GM23338 (cell line): Measurements from ENCODE around the gene TIRAP. TPM values are rescaled to one million over a fixed set of nuclear protein-coding genes. Genes with fewer than 3 reads are reported as not detected.

Experiments used
- ATAC-seq: fragments of 200-7000 bp; cut with Tn5 transposase; 3 replicates; pipeline ENCODE4 v1.9.1; 2020
- DNase-seq: peaks from one replicate; pipeline ENCODE4 v3.0.0-alpha.2; 2015; ENCODE audit warnings: low spot score
- H2AFZ ChIP-seq: fragments of 200-600 bp; sonication (generic); 2 replicates; pipeline ENCODE4 v1.8.0; 2016; ENCODE audit warnings: antibody characterized with exemption, mild to moderate bottlenecking, moderate library complexity
- H3F3A ChIP-seq: fragments of 200-600 bp; sonication (generic); replicated peaks from 2 replicates; pipeline ENCODE4 v1.8.0; 2017; ENCODE audit warnings: antibody characterized with exemption, mixed run types, low read depth
- H3K27ac ChIP-seq: fragments of 200-600 bp; sonication (generic); 2 replicates; pipeline ENCODE4 v1.6.1; 2016; ENCODE audit warnings: low read depth
- H3K27me3 ChIP-seq: fragments of 200-600 bp; sonication (generic); 2 replicates; pipeline ENCODE4 v1.8.0; 2016; ENCODE audit warnings: mild to moderate bottlenecking, mixed run types, moderate library complexity; ENCODE audit not compliant: insufficient read depth
- H3K36me3 ChIP-seq: fragments of 200-600 bp; sonication (generic); 2 replicates; pipeline ENCODE4 v1.8.0; 2016; ENCODE audit warnings: mild to moderate bottlenecking; ENCODE audit not compliant: insufficient read depth
- H3K4me1 ChIP-seq: fragments of 200-600 bp; sonication (generic); 2 replicates; pipeline ENCODE4 v1.8.0; 2016; ENCODE audit warnings: mild to moderate bottlenecking, moderate library complexity; ENCODE audit not compliant: insufficient read depth
- H3K4me2 ChIP-seq: fragments of 200-600 bp; sonication (generic); 2 replicates; pipeline ENCODE4 v1.7.1; 2017; ENCODE audit warnings: mixed run types
- H3K4me3 ChIP-seq: fragments of 200-600 bp; sonication (generic); 2 replicates; pipeline ENCODE4 v1.6.1; 2016; ENCODE audit warnings: mixed run types
- H3K79me2 ChIP-seq: fragments of 200-600 bp; sonication (generic); replicated peaks from 2 replicates; pipeline ENCODE4 v1.8.0; 2017; ENCODE audit warnings: mild to moderate bottlenecking; ENCODE audit not compliant: insufficient read depth
- H3K9me2 ChIP-seq: fragments of 200-600 bp; sonication (generic); 2 replicates; pipeline ENCODE4 v1.8.0; 2017; ENCODE audit not compliant: insufficient read depth
- H4K20me1 ChIP-seq: fragments of 200-600 bp; sonication (generic); replicated peaks from 2 replicates; pipeline ENCODE4 v1.8.0; 2017; ENCODE audit warnings: mild to moderate bottlenecking; ENCODE audit not compliant: insufficient read depth
- H3K27ac Mint-ChIP-seq: 2 replicates; pipeline ENCODE4 v1.8.0; 2020; ENCODE audit warnings: inconsistent platforms, mild to moderate bottlenecking, moderate library complexity, mixed read lengths
- H3K27me3 Mint-ChIP-seq: 3 replicates; pipeline ENCODE4 v1.8.0; 2022; ENCODE audit warnings: low read depth, mild to moderate bottlenecking, moderate library complexity, mixed read lengths, inconsistent platforms; ENCODE audit not compliant: insufficient read depth, poor library complexity
- H3K36me3 Mint-ChIP-seq: 3 replicates; pipeline ENCODE4 v1.8.0; 2021; ENCODE audit warnings: low read depth, mild to moderate bottlenecking, inconsistent platforms, moderate library complexity, mixed read lengths
- H3K4me1 Mint-ChIP-seq: 3 replicates; pipeline ENCODE4 v1.8.0; 2020; ENCODE audit warnings: mild to moderate bottlenecking, inconsistent platforms, mixed read lengths
- H3K4me3 Mint-ChIP-seq: 3 replicates; pipeline ENCODE4 v1.8.0; 2021; ENCODE audit warnings: moderate library complexity, mild to moderate bottlenecking, inconsistent platforms, mixed read lengths
- H3K9me3 Mint-ChIP-seq: 3 replicates; pipeline ENCODE4 v1.8.0; 2020; ENCODE audit warnings: moderate library complexity, mild to moderate bottlenecking, inconsistent platforms, mixed read lengths
- CREB1 ChIP-seq: fragments of 250-450 bp; sonication (Bioruptor Pico); IDR thresholded peaks from 2 replicates; pipeline ENCODE4 v1.5.0; 2020; ENCODE audit warnings: low read depth, mild to moderate bottlenecking, moderate library complexity
- ETS1 ChIP-seq: IDR thresholded peaks from 2 replicates; pipeline ENCODE4 v1.6.1; 2016; ENCODE audit warnings: antibody characterized with exemption
- EZH2 ChIP-seq: fragments of 200-600 bp; sonication (generic); IDR thresholded peaks from one replicate; pipeline ENCODE4 v1.8.0; 2017; ENCODE audit warnings: antibody characterized with exemption, mild to moderate bottlenecking, low read depth; ENCODE audit not compliant: unreplicated experiment
- EZH2phosphoT487 ChIP-seq: fragments of 200-600 bp; sonication (generic); IDR thresholded peaks from one replicate; pipeline ENCODE4 v1.8.1; 2018; ENCODE audit warnings: antibody characterized with exemption; ENCODE audit not compliant: unreplicated experiment
- JUNB ChIP-seq: IDR thresholded peaks from one replicate; pipeline ENCODE4 v1.6.1; 2016; ENCODE audit warnings: antibody characterized with exemption; ENCODE audit not compliant: unreplicated experiment
- NANOG ChIP-seq: IDR thresholded peaks from 2 replicates; pipeline ENCODE4 v1.6.1; 2016; ENCODE audit warnings: antibody characterized with exemption, borderline replicate concordance
- POLR2AphosphoS5 ChIP-seq: IDR thresholded peaks from 2 replicates; pipeline ENCODE4 v1.6.1; 2016; ENCODE audit warnings: antibody characterized with exemption, low read depth
- REST ChIP-seq: IDR thresholded peaks from one replicate; pipeline ENCODE4 v1.6.1; 2018; ENCODE audit warnings: antibody characterized with exemption; ENCODE audit not compliant: unreplicated experiment
- STAT1 ChIP-seq: IDR thresholded peaks from one replicate; pipeline ENCODE4 v1.6.1; 2016; ENCODE audit warnings: antibody characterized with exemption; ENCODE audit not compliant: unreplicated experiment
- ZNF114 ChIP-seq: fragments of 250-450 bp; sonication (Bioruptor Pico); IDR thresholded peaks from 2 replicates; pipeline ENCODE4 v1.5.0; 2020; ENCODE audit warnings: mild to moderate bottlenecking, moderate library complexity
- ZNF331 ChIP-seq: fragments of 250-450 bp; sonication (Bioruptor Pico); IDR thresholded peaks from 2 replicates; pipeline ENCODE4 v1.5.0; 2020; ENCODE audit warnings: low read depth, mild to moderate bottlenecking, moderate library complexity
- ZNF462 ChIP-seq: fragments of 250-450 bp; sonication (Bioruptor Pico); IDR thresholded peaks from 2 replicates; pipeline ENCODE4 v1.5.0; 2020; ENCODE audit warnings: mild to moderate bottlenecking, moderate library complexity
- polyA plus RNA-seq: library from polyadenylated mRNA; unstranded; fragments of >200 nt; fragmentation: Nextera tagmentation; extraction: Ambion mirVana; gene quantifications from 2 replicates; pipeline ENCODE4 v1.2.1, GENCODE V29; 2016
- total RNA-seq: library from RNA; depleted of rRNA; stranded (reverse); fragments of >200 nt; shearing (Covaris generic); gene quantifications from 2 replicates; pipeline ENCODE4 v1.2.3, GENCODE V29; 2014
- TF ChIP-seq, protein P1 (sequence below), 2 experiments: fragments of 200-600 bp in 1 of 2; sonication (generic) in 1 of 2; conservative IDR thresholded peaks; 2 replicates each; pipeline versions ENCODE4 v1.5.1 to v1.6.1; 2016 to 2017; ENCODE audit warnings: antibody characterized with exemption in 2 of 2, low read depth in 2 of 2, mild to moderate bottlenecking in 2 of 2, moderate library complexity in 1 of 2

Gene TIRAP
- total and polyA plus RNA-seq, 2 experiments from 2014 or later, result 1.1 to 3.4 TPM

GRCh38 chr11:126279191-126279590, 3.7 kb upstream of the TIRAP start:
- H3K4me3 ChIP-seq, result no peak overlapping the region
- H3K79me2 ChIP-seq, result no peaks in the 10 kb centered on the region
- no peaks in the 10 kb centered on the region; the same call in 1 of the 2 replicates for H3K36me3 ChIP-seq
- no peak overlapping the region for H3K27ac Mint-ChIP-seq
- no peaks in the 10 kb centered on the region for H3K9me2 ChIP-seq
- no peak for TF ChIP-seq JUNB
- no peak for TF ChIP-seq EZH2
- no peak for TF ChIP-seq ZNF114
- TF ChIP-seq NANOG, result no peak
- no peak; the same call in 1 of the 2 replicates for TF ChIP-seq POLR2AphosphoS5
- no peak for TF ChIP-seq CREB1 (CRISPR knock-in tag)
- no peak for TF ChIP-seq ZNF331 (CRISPR knock-in tag)
- TF ChIP-seq STAT1, result no peak
- TF ChIP-seq, protein P1, sequence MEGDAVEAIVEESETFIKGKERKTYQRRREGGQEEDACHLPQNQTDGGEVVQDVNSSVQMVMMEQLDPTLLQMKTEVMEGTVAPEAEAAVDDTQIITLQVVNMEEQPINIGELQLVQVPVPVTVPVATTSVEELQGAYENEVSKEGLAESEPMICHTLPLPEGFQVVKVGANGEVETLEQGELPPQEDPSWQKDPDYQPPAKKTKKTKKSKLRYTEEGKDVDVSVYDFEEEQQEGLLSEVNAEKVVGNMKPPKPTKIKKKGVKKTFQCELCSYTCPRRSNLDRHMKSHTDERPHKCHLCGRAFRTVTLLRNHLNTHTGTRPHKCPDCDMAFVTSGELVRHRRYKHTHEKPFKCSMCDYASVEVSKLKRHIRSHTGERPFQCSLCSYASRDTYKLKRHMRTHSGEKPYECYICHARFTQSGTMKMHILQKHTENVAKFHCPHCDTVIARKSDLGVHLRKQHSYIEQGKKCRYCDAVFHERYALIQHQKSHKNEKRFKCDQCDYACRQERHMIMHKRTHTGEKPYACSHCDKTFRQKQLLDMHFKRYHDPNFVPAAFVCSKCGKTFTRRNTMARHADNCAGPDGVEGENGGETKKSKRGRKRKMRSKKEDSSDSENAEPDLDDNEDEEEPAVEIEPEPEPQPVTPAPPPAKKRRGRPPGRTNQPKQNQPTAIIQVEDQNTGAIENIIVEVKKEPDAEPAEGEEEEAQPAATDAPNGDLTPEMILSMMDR (conservative IDR thresholded peaks at IDR 0.05; ENCODE audit: low read depth in 2 of 2), result no peak
- TF ChIP-seq EZH2phosphoT487, result no peak
- no peak for TF ChIP-seq ETS1
- TF ChIP-seq REST, result no peak
- TF ChIP-seq ZNF462 (CRISPR knock-in tag), result no peak
- ATAC-seq, result no peak
- no peak overlapping the region for H3K27ac ChIP-seq
- H4K20me1 ChIP-seq, result no peaks in the 10 kb centered on the region
- H3K27me3 Mint-ChIP-seq, result peaks cover 27% of the 10 kb centered on the region
- H2AFZ ChIP-seq, result no peak overlapping the region
- H3K27me3 ChIP-seq, result peaks cover 16% of the 10 kb centered on the region
- H3K36me3 Mint-ChIP-seq, result peaks cover 40% of the 10 kb centered on the region
- no peak for DNase-seq
- H3K4me1 ChIP-seq, result 0 out of 2 replicates have a peak, but pooled peaks cover 7% of the 10 kb centered on the region
- no peak overlapping the region for H3K4me3 Mint-ChIP-seq
- peaks cover 9% of the 10 kb centered on the region for H3F3A ChIP-seq
- no peaks in the 10 kb centered on the region; the same call in 2 of the 3 replicates for H3K9me3 Mint-ChIP-seq
- no peak overlapping the region for H3K4me2 ChIP-seq
- H3K4me1 Mint-ChIP-seq, result peaks cover 15% of the 10 kb centered on the region
